ENCODE data around the gene REG1B.
"Not testable (repeated sequence)": the region's sequence is repeated elsewhere in the genome, so short reads cannot be mapped to it uniquely, and the experiment has no call there.

Gene REG1B

DNA sequence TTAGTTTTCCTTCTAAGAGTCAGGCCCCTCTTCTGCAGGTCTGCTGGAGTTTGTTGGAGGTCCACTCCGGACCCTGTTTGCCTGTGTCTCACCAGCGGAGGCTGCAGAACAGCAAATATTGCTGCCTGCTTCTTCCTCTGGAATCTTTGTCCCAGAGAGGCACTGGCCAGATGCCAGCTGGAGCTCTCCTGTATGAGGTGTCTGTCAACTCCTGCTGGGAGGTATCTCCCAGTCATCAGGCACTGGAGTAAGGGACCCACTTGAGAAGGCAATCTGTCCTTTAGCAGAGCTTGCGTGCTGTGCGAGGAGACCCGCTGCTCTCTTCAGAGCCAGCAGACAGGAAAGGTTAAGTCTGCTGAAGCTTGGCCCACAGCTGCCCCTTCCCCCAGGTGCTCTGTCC lies 4.8 kb downstream of the REG1B start:
- no peak overlapping the region for H3K27ac ChIP-seq (ENCODE audit: low read depth, low read length)
- no peaks in the 10 kb centered on the region for H3K9me3 ChIP-seq (ENCODE audit: low read length)
- H3K36me3 ChIP-seq (ENCODE audit: insufficient read depth, low read length): no peaks in the 10 kb centered on the region
- no peaks in the 10 kb centered on the region for H3K4me1 ChIP-seq (ENCODE audit: insufficient read depth, low read length)
- no peaks in the 10 kb centered on the region for H3K27me3 ChIP-seq (ENCODE audit: control insufficient read depth in 1 of 2, insufficient read depth in 2 of 2, low read length in 2 of 2)
- H3K4me3 ChIP-seq (ENCODE audit: low read depth in 1 of 2, low read length in 2 of 2): no peak overlapping the region
- no peak overlapping the region for H3K9ac ChIP-seq (ENCODE audit: low read length)

GRCh38 chr2:79071078-79071477 lies 16.7 kb downstream of the REG1B start:
- no peak overlapping the region for H3K4me3 ChIP-seq (ENCODE audit: low read depth in 1 of 2, low read length in 2 of 2)
- H3K27ac ChIP-seq (ENCODE audit: low read depth, low read length): no peak overlapping the region
- H3K9me3 ChIP-seq (ENCODE audit: low read length): no peaks in the 10 kb centered on the region
- H3K36me3 ChIP-seq (ENCODE audit: insufficient read depth, low read length): no peaks in the 10 kb centered on the region
- H3K9ac ChIP-seq (ENCODE audit: low read length): no peak overlapping the region
- no peaks in the 10 kb centered on the region for H3K4me1 ChIP-seq (ENCODE audit: insufficient read depth, low read length)
- H3K27me3 ChIP-seq (ENCODE audit: control insufficient read depth in 1 of 2, insufficient read depth in 2 of 2, low read length in 2 of 2): no peaks in the 10 kb centered on the region

DNA sequence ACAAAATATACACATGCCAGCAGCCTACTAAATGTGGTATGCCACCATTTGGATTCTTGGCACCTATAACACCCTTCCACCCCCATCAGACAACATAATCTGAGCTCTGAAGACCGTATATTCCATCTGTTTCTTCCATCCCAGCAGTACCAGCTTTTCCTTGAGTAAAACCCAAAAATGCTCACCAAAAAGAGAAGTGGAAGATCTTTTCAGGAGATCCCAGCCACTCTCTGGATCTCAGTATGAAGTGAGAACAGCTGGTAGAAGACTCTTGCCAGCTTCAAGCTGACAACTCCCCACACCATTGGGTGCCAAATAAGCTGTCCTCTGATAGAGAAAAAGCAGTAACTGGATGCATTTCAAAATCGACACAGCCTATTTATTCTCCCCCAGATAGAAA lies 22.6 kb downstream of the REG1B start:
- no peaks in the 10 kb centered on the region for H3K9me3 ChIP-seq (ENCODE audit: low read length)
- H3K9ac ChIP-seq (ENCODE audit: low read length): no peak overlapping the region
- H3K36me3 ChIP-seq (ENCODE audit: insufficient read depth, low read length): no peaks in the 10 kb centered on the region
- H3K4me3 ChIP-seq (ENCODE audit: low read depth in 1 of 2, low read length in 2 of 2): no peak overlapping the region
- H3K27me3 ChIP-seq (ENCODE audit: control insufficient read depth in 1 of 2, insufficient read depth in 2 of 2, low read length in 2 of 2): no peaks in the 10 kb centered on the region
- no peak overlapping the region for H3K27ac ChIP-seq (ENCODE audit: low read depth, low read length)
- H3K4me1 ChIP-seq (ENCODE audit: insufficient read depth, low read length): no peaks in the 10 kb centered on the region

DNA sequence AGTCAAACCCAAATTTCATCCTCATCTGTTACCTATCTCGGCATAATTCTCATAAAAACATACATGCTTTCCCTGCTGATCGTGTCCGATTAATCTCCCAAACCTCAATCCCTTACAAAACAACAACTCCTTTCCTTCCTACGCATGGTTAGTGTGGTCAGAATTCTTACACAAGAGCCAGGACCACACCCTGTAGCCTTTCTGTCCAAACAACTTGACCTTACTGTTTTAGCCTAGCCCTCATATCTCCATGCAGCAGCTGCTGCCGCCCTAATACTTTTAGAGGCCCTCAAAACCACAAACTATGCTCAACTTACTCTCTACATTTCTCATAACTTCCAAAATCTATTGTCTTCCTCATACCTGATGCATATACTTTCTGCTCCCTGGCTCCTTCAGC lies 33.0 kb downstream of the REG1B start:
- not testable (repeated sequence) for H3K27me3 ChIP-seq (ENCODE audit: control insufficient read depth in 1 of 2, insufficient read depth in 2 of 2, low read length in 2 of 2); H3K9ac ChIP-seq (ENCODE audit: low read length); H3K4me1 ChIP-seq (ENCODE audit: insufficient read depth, low read length); H3K36me3 ChIP-seq (ENCODE audit: insufficient read depth, low read length); H3K27ac ChIP-seq (ENCODE audit: low read depth, low read length); H3K9me3 ChIP-seq (ENCODE audit: low read length); H3K4me3 ChIP-seq (ENCODE audit: low read depth in 1 of 2, low read length in 2 of 2)

DNA sequence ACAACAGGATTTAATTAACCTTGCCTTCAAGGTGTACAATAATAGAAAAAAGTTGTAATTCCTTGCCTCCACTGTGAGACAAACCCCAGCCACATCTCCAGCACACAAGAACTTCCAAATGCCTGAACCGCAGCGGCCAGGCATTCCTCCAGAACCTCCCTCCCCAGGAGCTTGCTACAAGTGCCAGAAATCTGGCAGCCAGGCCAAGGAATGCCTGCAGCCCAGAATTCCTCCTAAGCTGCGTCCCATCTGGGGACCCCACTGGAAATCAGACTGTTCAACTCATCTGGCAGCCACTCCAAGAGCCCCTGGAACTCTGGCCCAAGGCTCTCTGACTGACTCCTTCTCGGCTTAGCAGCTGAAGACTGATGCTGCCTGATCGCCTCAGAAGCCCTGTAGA lies 34.3 kb downstream of the REG1B start:
- not testable (repeated sequence) for H3K9me3 ChIP-seq (ENCODE audit: low read length); H3K27ac ChIP-seq (ENCODE audit: low read depth, low read length); H3K4me3 ChIP-seq (ENCODE audit: low read depth in 1 of 2, low read length in 2 of 2); H3K27me3 ChIP-seq (ENCODE audit: control insufficient read depth in 1 of 2, insufficient read depth in 2 of 2, low read length in 2 of 2); H3K4me1 ChIP-seq (ENCODE audit: insufficient read depth, low read length); H3K9ac ChIP-seq (ENCODE audit: low read length); H3K36me3 ChIP-seq (ENCODE audit: insufficient read depth, low read length)

DNA sequence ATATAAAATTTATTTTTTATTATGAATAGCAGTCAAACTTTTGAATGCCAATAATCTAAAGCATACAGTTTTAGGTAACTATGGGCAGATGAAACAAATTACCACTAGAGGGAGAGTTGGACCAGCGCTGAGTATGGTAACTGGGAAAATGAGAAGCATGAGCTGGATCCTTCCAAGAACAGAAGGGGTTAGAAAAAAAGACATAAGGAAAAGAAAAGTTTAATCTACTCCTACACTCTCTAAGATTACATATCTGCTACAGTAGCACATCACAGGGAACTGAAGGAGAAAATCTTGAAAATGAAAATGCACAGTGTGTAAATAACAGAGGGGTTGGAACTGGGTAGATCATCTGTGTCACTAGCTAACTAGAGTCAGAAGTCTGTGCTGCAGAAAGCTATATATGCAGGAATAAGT lies 46.8 kb downstream of the REG1B start:
- Histone ChIP-seq H3K4me1 (ENCODE audit: insufficient read depth, low read length) (no peaks in the 10 kb centered on the region), H3K9ac (ENCODE audit: low read length) (no peak overlapping the region), H3K27ac (ENCODE audit: low read depth, low read length) (no peak overlapping the region), H3K4me3 (ENCODE audit: low read depth in 1 of 2, low read length in 2 of 2) (no peak overlapping the region), H3K27me3 (ENCODE audit: control insufficient read depth in 1 of 2, insufficient read depth in 2 of 2, low read length in 2 of 2) (no peaks in the 10 kb centered on the region), H3K36me3 (ENCODE audit: insufficient read depth, low read length) (no peaks in the 10 kb centered on the region), H3K9me3 (ENCODE audit: low read length) (no peaks in the 10 kb centered on the region)

- no peaks in the 10 kb centered on the region for H3K27me3 ChIP-seq (ENCODE audit: control insufficient read depth in 1 of 2, insufficient read depth in 2 of 2, low read length in 2 of 2)
- no peaks in the 10 kb centered on the region for H3K4me1 ChIP-seq (ENCODE audit: insufficient read depth, low read length)
- no peaks in the 10 kb centered on the region for H3K9me3 ChIP-seq (ENCODE audit: low read length)
- H3K27ac ChIP-seq (ENCODE audit: low read depth, low read length): no peak overlapping the region
- H3K9ac ChIP-seq (ENCODE audit: low read length): no peak overlapping the region
- H3K36me3 ChIP-seq (ENCODE audit: insufficient read depth, low read length): no peaks in the 10 kb centered on the region
- no peak overlapping the region for H3K4me3 ChIP-seq (ENCODE audit: low read depth in 1 of 2, low read length in 2 of 2)
Measured at GRCh38 chr2:79039944-79040343, 47.8 kb downstream of the REG1B start.

All from muscle layer of colon (tissue), 2 donors.